Measurements from ENCODE around the gene OTUB1. TPM values are rescaled to one million over a fixed set of nuclear protein-coding genes. Genes with fewer than 3 reads are reported as not detected.
"Not testable (repeated sequence)": the region's sequence is repeated elsewhere in the genome, so short reads cannot be mapped to it uniquely, and the experiment has no call there.

OTUB1 gene
- polyA plus RNA-seq, 1 experiment = 99.0 TPM

- ChIA-PET POLR2A (no interaction called here), CTCF (no interaction called here)
- TF ChIP-seq CTCF (IDR thresholded peaks at IDR 0.05; ENCODE audit: low read depth, low read length) = no peak
- H3K4me3 ChIP-seq (ENCODE audit: low read depth, low read length) = no peak overlapping the region
- H3K27ac ChIP-seq (ENCODE audit: low read depth, low read length) = no peak overlapping the region
- peaks cover 12% of the 10 kb centered on the region for H3K27me3 ChIP-seq (ENCODE audit: control insufficient read depth, insufficient read depth, low read length)
- no peaks in the 10 kb centered on the region; the same call in 1 of the 2 replicates for H3K9me3 ChIP-seq (ENCODE audit: control insufficient read depth, insufficient read depth, low read length)
- DNase-seq (ENCODE audit: low read depth, low spot score) = no peak
Measured at GRCh38 chr11:64043545-64043944, 57.3 kb downstream of the OTUB1 start.

GRCh38 chr11:64044730-64045393 is 58.6 kb downstream of the OTUB1 start:
- POLR2A ChIA-PET = no interaction called here
- Histone ChIP-seq H3K27ac (ENCODE audit: low read depth, low read length) (no peak overlapping the region), H3K9me3 (ENCODE audit: control insufficient read depth, insufficient read depth, low read length) (no peaks in the 10 kb centered on the region; the same call in 1 of the 2 replicates), H3K4me3 (ENCODE audit: low read depth, low read length) (no peak overlapping the region), H3K27me3 (ENCODE audit: control insufficient read depth, insufficient read depth, low read length) (peaks cover 12% of the 10 kb centered on the region)
- no peak for TF ChIP-seq CTCF (IDR thresholded peaks at IDR 0.05; ENCODE audit: low read depth, low read length)
- DNase-seq (ENCODE audit: low read depth, low spot score) = no peak
- CTCF ChIA-PET = interaction anchor here (0.6 kb wide), 1 partner anchor 208 kb away, joined by 4 read pairs; no protein-coding TSS in a partner anchor

- POLR2A ChIA-PET = no interaction called here
- Histone ChIP-seq H3K27me3 (ENCODE audit: control insufficient read depth, insufficient read depth, low read length) (peaks cover 6% of the 10 kb centered on the region), H3K9me3 (ENCODE audit: control insufficient read depth, insufficient read depth, low read length) (no peaks in the 10 kb centered on the region; the same call in 1 of the 2 replicates), H3K4me3 (ENCODE audit: low read depth, low read length) (no peak overlapping the region), H3K27ac (ENCODE audit: low read depth, low read length) (no peak overlapping the region)
- CTCF ChIA-PET = no interaction called here
- TF ChIP-seq CTCF (IDR thresholded peaks at IDR 0.05; ENCODE audit: low read depth, low read length) = no peak
- no peak for DNase-seq (ENCODE audit: low read depth, low spot score)
Measured at GRCh38 chr11:64045700-64046099, 59.5 kb downstream of the OTUB1 start.

GRCh38 chr11:64047373-64047772 is 61.1 kb downstream of the OTUB1 start:
- H3K27ac ChIP-seq (ENCODE audit: low read depth, low read length); H3K9me3 ChIP-seq (ENCODE audit: control insufficient read depth, insufficient read depth, low read length); DNase-seq (ENCODE audit: low read depth, low spot score); H3K4me3 ChIP-seq (ENCODE audit: low read depth, low read length); H3K27me3 ChIP-seq (ENCODE audit: control insufficient read depth, insufficient read depth, low read length); POLR2A ChIA-PET; CTCF ChIA-PET: not testable (repeated sequence)

Small RNAs within 50 kb of the gene (small RNA-seq; reads per million reads assigned to genes)
- gene RNU6-45P (ENCODE audit: insufficient read length, low read depth) = not detected

Other genes starting within 250 kb of the OTUB1 start
- gene ZFTA, start 217.7 kb upstream of the OTUB1 start, polyA plus RNA-seq (2011; rRNA removed) = 8.3 and 8.6 TPM in 2 replicates
- 15.8 and 20.9 TPM in 2 replicates for gene SPINDOC, start 173.0 kb upstream of the OTUB1 start, polyA plus RNA-seq (2011; rRNA removed)
- gene MARK2, start 147.3 kb upstream of the OTUB1 start, polyA plus RNA-seq (2011; rRNA removed) = 14.5 and 16.5 TPM in 2 replicates
- 4.4 and 5.2 TPM in 2 replicates for gene RCOR2, start 69.3 kb upstream of the OTUB1 start, polyA plus RNA-seq (2011; rRNA removed)
- 17.4 and 18.0 TPM in 2 replicates for gene NAA40, start 47.4 kb upstream of the OTUB1 start, polyA plus RNA-seq (2011; rRNA removed)
- 200 and 346 TPM in 2 replicates for gene COX8A, start 11.8 kb upstream of the OTUB1 start, polyA plus RNA-seq (2011; rRNA removed)
- 0.17 and 0.33 TPM in 2 replicates for gene FLRT1, start 49.5 kb downstream of the OTUB1 start, polyA plus RNA-seq (2011; rRNA removed)
- 8.0 and 8.1 TPM in 2 replicates for gene MACROD1, start 179.7 kb downstream of the OTUB1 start, polyA plus RNA-seq (2011; rRNA removed)
- gene STIP1, start 199.7 kb downstream of the OTUB1 start, polyA plus RNA-seq (2011; rRNA removed) = 166 and 171 TPM in 2 replicates
- gene FERMT3, start 220.3 kb downstream of the OTUB1 start, polyA plus RNA-seq (2011; rRNA removed) = 0.38 and 0.72 TPM in 2 replicates
- gene TRPT1, start 239.7 kb downstream of the OTUB1 start, polyA plus RNA-seq (2011; rRNA removed) = 21.6 and 34.0 TPM in 2 replicates
- gene NUDT22, start 239.8 kb downstream of the OTUB1 start, polyA plus RNA-seq (2011; rRNA removed) = 18.8 and 29.1 TPM in 2 replicates
- 18.7 and 28.4 TPM in 2 replicates for gene DNAJC4, start 244.1 kb downstream of the OTUB1 start, polyA plus RNA-seq (2011; rRNA removed)
- 11.8 and 15.7 TPM in 2 replicates for gene VEGFB, start 248.1 kb downstream of the OTUB1 start, polyA plus RNA-seq (2011; rRNA removed)

Measured in AG04450 (cell line).